NCI-H1417 treated with DMSO at 0.1 percent for 48 hours (cell line): ENCODE data around the gene CNIH1.
"Not testable (repeated sequence)": the region's sequence is repeated elsewhere in the genome, so short reads cannot be mapped to it uniquely, and the experiment has no call there.

Experiments
- DNase-seq: peaks from one replicate; lab custom pipeline; 2025; lab: John Stamatoyannopoulos, UW

CNIH1 gene

DNA sequence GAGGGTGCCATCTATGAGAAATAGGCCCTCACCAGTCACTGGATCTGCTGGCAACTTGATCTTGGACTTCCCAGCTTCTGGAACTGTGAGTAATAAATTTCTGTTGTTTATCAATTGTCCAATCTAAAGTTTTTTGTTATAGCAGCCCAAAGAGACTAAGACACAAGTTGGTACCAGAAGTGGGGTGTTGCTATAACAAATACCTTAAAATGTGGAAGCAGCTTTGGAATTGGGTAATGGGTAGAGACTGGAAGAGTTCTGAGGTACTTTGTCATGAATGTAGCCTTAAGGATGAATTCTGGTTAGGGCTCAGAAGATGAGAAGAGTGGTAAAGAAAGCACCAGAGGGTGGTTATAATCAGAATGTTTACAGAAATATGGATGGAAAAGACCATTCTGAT is 26.1 kb upstream of the CNIH1 start:
- DNase-seq = no peak

DNA sequence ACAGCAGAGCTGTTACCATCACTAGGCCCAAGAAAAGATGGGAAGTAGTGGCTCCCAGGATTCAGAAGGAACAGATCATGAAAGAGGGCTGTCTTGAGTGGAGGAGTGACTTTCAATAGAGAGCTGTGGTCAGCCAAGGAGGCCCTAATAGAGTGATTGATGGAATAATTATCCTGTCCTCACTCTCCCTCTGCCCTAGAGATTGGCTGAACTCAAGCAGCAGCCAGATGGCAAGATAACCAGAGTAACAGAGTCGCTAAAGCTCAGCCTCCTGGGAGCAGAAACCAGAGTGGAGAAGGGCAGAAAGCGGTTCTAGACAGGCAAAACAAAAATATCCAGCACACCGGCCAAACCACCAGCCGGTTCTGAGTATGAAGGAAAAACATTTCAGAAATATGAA is 24.5 kb upstream of the CNIH1 start:
- DNase-seq = no peak

GRCh38 chr14:54462048-54462447 is 20.9 kb upstream of the CNIH1 start:
- DNase-seq = no peak

GRCh38 chr14:54459106-54459505 is 17.9 kb upstream of the CNIH1 start:
- no peak for DNase-seq

DNA sequence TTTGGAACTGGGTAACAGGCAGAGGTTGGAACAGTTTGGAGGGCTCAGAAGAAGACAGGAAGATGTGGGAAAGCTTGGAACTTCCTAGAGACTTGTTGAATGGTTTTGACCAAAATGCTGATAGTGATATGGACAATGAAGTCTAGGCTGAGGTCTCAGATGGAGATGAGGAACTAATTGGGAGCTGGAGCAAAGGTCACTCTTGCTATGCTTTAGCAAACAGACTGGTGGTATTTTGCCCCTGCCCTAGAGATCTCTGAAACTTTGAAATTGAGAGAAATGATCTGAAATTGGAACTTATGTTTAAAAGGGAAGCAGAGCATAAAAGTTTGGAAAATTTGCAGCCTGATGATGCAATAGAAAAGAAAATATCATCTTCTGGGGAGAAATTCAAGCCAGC is 17.4 kb upstream of the CNIH1 start:
- not testable (repeated sequence) for DNase-seq

DNA sequence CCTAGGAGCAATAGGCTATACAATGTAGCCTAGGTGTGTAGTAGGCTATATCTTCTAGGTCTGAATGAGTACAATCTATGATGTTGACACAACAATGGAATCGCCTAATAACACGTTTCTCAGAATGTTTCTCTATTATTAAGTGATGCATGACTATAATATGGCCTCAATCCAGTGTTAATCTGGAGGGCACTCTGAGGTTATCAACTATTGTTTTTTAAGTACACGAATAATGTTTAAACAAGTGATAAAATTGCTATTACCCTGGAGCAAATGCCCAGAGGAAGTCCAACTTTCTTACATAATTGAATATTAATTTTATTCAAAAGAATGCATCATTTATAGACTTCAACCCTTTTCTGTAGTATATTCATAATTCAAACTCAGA is 16.4 kb upstream of the CNIH1 start:
- no peak for DNase-seq

DNA sequence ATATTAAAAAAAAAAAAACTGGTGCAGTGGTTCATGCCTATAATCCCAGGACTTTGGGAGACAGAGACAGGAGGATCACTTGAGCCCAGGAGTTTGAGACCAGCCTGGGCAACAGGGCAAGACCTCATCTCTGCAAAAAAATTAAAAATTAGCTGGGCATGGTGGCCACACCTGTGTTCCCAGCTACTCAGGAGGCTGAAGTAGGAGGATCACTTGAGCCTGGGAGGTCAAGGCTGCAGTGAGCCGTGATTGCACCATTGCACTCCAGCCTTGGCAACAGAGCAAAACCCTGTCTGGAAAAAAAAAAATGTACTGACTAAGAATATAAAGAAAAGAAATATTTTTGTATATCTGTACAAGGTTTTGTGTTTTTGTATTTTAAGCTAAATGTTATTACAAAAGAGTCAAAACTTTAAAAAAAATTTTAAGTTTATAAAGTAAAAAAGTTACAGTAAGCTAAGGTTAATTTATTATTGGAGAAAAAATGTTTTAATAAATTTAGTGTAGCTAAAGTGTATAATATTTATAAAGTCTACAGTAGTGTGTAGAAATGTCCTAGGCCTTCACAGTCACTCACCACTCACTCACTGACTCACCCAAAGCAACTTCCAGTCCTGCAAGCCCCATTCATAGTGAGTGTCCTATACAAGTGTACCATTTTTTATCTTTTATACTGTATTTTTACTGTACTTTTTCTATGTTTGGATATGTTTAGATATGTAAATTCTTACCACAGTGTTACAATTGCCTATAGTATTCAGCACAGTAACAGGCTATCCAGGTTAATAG is 15.8 kb upstream of the CNIH1 start:
- DNase-seq = not testable (repeated sequence)

DNA sequence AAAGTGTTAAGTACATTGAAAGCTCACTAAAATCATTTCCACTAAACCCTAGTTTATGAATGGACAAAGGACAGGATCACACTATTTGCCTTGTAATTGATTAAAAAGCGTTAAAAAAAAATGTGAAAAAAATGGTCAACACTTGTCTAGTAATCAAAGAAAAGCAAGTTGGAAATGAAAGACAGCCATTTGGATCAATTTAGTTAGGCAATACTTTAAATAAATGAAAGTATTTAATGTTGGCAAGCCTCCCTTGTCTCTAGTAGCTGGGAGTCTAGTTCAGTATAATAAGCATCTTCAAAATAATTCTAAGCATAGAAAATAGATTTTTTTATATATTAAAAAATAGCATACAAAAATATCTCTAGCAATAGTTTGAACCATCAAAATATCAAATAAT is 14.2 kb upstream of the CNIH1 start:
- DNase-seq = no peak

DNA sequence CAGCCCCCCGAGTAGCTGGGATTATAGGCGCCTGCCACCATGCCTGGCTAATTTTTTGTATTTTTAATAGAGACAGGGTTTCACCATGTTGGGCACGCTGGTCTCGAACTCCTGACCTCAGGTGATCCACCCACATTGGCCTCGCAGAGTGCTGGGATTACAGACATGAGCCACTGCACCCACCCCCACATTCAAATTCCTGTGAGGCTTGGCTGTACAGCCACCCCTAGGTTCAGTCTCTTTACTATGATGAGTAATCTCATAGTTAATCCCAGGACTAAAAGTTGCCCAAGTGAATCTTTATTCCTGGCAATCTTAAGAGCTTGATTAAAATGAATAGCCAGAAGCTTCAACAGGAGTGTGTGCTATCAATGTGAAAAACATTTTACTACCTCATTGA is 12.8 kb upstream of the CNIH1 start:
- not testable (repeated sequence) for DNase-seq

GRCh38 chr14:54453252-54453651 is 12.1 kb upstream of the CNIH1 start:
- no peak for DNase-seq

GRCh38 chr14:54451961-54452360 is 10.8 kb upstream of the CNIH1 start:
- DNase-seq = no peak

GRCh38 chr14:54451121-54451601 is 10.0 kb upstream of the CNIH1 start:
- DNase-seq = no peak

- DNase-seq = no peak
These were observed 9.4 kb upstream of the CNIH1 start for GRCh38 chr14:54450535-54450934.

DNA sequence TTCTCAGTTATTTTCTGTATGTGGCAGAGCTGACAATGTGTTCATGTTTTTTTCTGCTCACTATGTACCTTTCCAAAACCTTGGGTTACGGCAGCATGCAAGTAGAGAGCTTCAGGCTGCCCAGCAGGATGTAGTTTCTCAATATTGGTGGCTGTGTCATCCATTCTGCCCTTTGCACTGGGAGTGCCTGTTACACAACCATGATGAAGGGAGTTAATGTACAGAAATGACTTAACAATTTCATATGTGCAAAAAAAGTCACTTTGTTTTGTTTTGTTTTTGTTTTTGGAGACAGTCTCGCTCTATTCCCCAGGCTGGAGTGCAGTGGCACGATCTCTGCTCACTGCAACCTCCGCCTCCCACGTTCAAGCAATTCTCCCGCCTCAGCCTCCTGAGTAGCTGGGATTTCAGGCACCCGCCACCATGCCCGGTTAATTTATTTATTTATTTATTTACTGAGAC is 6.1 kb upstream of the CNIH1 start:
- no peak for DNase-seq

GRCh38 chr14:54446161-54446693 is 5.1 kb upstream of the CNIH1 start:
- no peak for DNase-seq

DNA sequence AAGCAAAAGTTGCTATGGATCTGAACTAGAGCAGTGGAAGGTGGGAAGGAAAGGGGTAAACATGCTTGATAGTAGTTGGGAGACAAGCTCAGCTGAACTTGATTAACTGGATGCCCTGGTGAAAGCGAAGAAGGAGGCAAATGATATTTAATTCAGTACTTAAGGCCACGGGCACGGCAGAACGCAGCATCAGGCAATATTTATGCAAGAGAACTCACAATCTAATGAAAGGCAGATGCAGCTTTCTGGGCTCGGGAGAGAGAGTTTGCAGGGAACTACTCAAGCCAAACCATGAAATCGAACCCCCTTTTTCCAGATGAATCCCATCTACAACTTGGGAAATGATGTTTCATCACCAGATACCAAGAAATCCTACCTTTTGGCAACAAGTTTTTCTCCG is 3.5 kb upstream of the CNIH1 start:
- no peak for DNase-seq

GRCh38 chr14:54443981-54444380 is 2.8 kb upstream of the CNIH1 start:
- DNase-seq = no peak

GRCh38 chr14:54442961-54443360 is 1.8 kb upstream of the CNIH1 start:
- not testable (repeated sequence) for DNase-seq

DNA sequence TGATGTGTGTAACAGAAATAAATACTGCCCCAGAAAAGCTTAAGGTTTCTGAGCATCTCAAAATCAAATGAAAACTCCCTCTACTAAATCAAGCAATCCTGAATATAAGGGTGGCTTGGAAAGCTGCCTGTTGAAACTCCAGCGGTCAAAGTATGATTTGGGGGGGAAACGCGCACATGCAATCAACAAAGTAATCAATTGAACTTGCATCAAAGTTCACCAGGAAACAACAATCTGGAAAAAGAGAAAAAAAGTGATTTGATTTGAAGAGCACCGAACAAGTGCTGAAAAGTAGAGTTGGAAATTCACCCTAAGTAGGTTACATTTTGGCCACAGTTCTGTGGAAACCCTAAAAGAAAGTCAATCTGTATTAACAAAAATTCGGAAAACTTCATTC is 700 bp downstream of the CNIH1 start:
- DNase-seq = no peak

DNA sequence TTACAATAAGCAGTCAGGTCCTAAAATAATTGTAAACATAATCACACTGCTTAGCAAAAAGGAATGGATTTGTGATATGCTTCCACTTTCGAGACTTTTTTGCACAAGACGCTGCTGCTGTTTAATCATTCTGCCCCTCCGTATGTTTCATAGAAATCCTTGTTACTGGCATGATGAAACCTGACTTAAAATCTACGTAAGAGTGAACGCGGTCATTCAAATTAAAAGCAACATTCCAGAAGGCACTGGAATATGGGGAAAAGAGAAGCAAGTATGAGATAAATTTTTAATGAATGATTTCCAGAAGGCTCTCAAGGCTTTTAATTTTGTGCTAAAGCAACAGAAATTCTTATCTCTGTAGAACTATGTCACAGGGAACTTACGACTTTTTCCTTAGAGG is 1.1 kb downstream of the CNIH1 start:
- DNase-seq = no peak

GRCh38 chr14:54438703-54439102 is 2.5 kb downstream of the CNIH1 start:
- DNase-seq = no peak

DNA sequence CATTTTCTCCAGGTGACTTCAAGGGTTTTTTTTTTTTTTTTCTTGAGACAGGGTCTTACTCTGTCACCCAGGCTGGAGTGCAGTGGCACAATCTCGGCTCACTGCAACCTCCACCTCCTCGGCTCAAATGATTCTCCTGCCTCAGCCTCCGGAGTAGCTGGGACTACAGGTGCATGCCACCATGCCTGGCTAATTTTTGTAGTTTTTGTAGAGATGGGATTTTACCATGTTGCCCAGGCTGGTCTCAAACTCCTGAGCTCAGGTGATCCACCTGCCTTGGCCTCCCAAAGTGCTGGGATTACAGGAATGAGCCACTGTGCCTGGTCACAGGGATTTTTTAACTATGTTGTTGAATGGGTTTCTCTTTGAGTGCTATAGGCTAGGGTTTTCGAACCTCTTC is 3.2 kb downstream of the CNIH1 start:
- not testable (repeated sequence) for DNase-seq

DNA sequence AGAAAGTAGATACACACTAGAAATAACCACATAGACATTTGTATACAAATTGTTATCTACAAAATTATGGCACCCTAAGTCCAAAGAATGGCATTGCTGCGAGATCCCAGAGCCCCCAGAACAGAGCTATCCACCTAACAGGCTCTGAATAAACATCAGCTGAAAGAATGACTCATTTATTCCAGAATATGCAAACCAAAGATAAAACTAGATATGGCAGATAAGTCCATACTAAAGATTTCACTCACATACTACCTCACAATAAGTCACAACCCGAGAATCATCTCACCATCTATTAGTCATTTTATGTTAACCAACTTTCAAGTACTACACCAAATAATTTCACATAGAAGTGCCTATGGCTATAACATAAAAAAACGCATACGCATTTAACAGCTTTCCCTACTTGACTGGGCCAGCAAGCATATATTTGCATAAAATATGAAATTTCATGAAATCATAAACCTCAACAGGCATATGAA is 5.6 kb downstream of the CNIH1 start:
- DNase-seq = no peak

GRCh38 chr14:54428527-54428926 is 12.6 kb downstream of the CNIH1 start:
- no peak for DNase-seq
